SK-N-SH treated with all-trans-retinoic acid at 6 μM for 48 hours (cell line): ENCODE measurements around the gene SCP2D1.

Experiments used
- ATAC-seq: fragments of 200-7000 bp; cut with Tn5 transposase; 3 replicates; pipeline ENCODE4 v1.9.1; 2020; ENCODE audit warnings: mild to moderate bottlenecking, moderate library complexity
- ARNTL ChIP-seq: fragments of 450-650 bp; formaldehyde crosslinking; IDR thresholded peaks from 2 replicates; pipeline ENCODE4 v1.5.0; 2020; ENCODE audit warnings: low read depth, mild to moderate bottlenecking, moderate library complexity, borderline replicate concordance
- BACH2 ChIP-seq: fragments of 250-450 bp; sonication (Bioruptor Pico); IDR thresholded peaks from 2 replicates; pipeline ENCODE4 v1.9.0; 2021; ENCODE audit warnings: mild to moderate bottlenecking, borderline replicate concordance
- CREB5 ChIP-seq: fragments of 250-450 bp; sonication (Bioruptor Pico); IDR thresholded peaks from 2 replicates; pipeline ENCODE4 v1.5.1; 2020; ENCODE audit warnings: low read depth, mild to moderate bottlenecking, moderate library complexity
- CSDC2 ChIP-seq: fragments of 250-450 bp; sonication (Bioruptor Pico); IDR thresholded peaks from 2 replicates; pipeline ENCODE4 v1.5.0; 2020; ENCODE audit warnings: mild to moderate bottlenecking, moderate library complexity
- CSRNP3 ChIP-seq: fragments of 250-450 bp; sonication (Bioruptor Pico); IDR thresholded peaks from 2 replicates; pipeline ENCODE4 v1.5.1; 2021; ENCODE audit warnings: mild to moderate bottlenecking, moderate library complexity
- ESRRG ChIP-seq: fragments of 250-450 bp; sonication (Bioruptor Pico); IDR thresholded peaks from 2 replicates; pipeline ENCODE4 v1.6.1; 2021; ENCODE audit warnings: mild to moderate bottlenecking
- GLIS3 ChIP-seq: fragments of 250-450 bp; sonication (Bioruptor Pico); IDR thresholded peaks from 2 replicates; pipeline ENCODE4 v1.5.0; 2020; ENCODE audit warnings: mild to moderate bottlenecking, moderate library complexity
- ISL1 ChIP-seq: fragments of 250-450 bp; sonication (Bioruptor Pico); IDR thresholded peaks from 2 replicates; pipeline ENCODE4 v2.1.2; 2022; ENCODE audit warnings: mild to moderate bottlenecking, moderate library complexity
- OSR1 ChIP-seq: fragments of 250-450 bp; sonication (Bioruptor Pico); IDR thresholded peaks from 2 replicates; pipeline ENCODE4 v1.8.0; 2022; ENCODE audit warnings: moderate library complexity, mild to moderate bottlenecking, inconsistent platforms
- PPARA ChIP-seq: fragments of 250-450 bp; sonication (Bioruptor Pico); IDR thresholded peaks from 2 replicates; pipeline ENCODE4 v1.5.0; 2020; ENCODE audit warnings: mild to moderate bottlenecking, borderline replicate concordance
- SNAI2 ChIP-seq: fragments of 250-450 bp; sonication (Bioruptor Pico); IDR thresholded peaks from 2 replicates; pipeline ENCODE4 v1.5.0; 2020; ENCODE audit warnings: mild to moderate bottlenecking, moderate library complexity
- TOX ChIP-seq: fragments of 250-450 bp; sonication (Bioruptor Pico); IDR thresholded peaks from 2 replicates; pipeline ENCODE4 v1.8.0; 2021; ENCODE audit warnings: mild to moderate bottlenecking, moderate library complexity, borderline replicate concordance
- TSHZ2 ChIP-seq: fragments of 250-450 bp; sonication (Bioruptor Pico); IDR thresholded peaks from 2 replicates; pipeline ENCODE4 v1.5.0; 2020; ENCODE audit warnings: mild to moderate bottlenecking, moderate library complexity
- ZC3H10 ChIP-seq: fragments of 250-450 bp; sonication (Bioruptor Pico); IDR thresholded peaks from 2 replicates; pipeline ENCODE4 v1.5.1; 2021; ENCODE audit warnings: mild to moderate bottlenecking, moderate library complexity
- ZFP3 ChIP-seq: fragments of 250-450 bp; sonication (Bioruptor Pico); IDR thresholded peaks from 2 replicates; pipeline ENCODE4 v1.5.0; 2020; ENCODE audit warnings: mild to moderate bottlenecking, moderate library complexity
- ZFP30 ChIP-seq: fragments of 450-650 bp; formaldehyde crosslinking; IDR thresholded peaks from 2 replicates; pipeline ENCODE4 v1.5.0; 2022; ENCODE audit warnings: mild to moderate bottlenecking, moderate library complexity
- ZNF565 ChIP-seq: fragments of 450-650 bp; formaldehyde crosslinking; conservative IDR thresholded peaks from 2 replicates; pipeline ENCODE4 v1.5.0; 2020; ENCODE audit warnings: low read depth, mild to moderate bottlenecking, moderate library complexity
- ZNF70 ChIP-seq: fragments of 450-650 bp; formaldehyde crosslinking; IDR thresholded peaks from 2 replicates; pipeline ENCODE4 v1.5.0; 2020; ENCODE audit warnings: mild to moderate bottlenecking, moderate library complexity
- ZNF8 ChIP-seq: fragments of 450-650 bp; formaldehyde crosslinking; IDR thresholded peaks from 2 replicates; pipeline ENCODE4 v1.5.0; 2020; ENCODE audit warnings: mild to moderate bottlenecking, moderate library complexity

Gene SCP2D1

GRCh38 chr20:18835466-18836256 lies 22.1 kb downstream of the SCP2D1 start (continued):
- TF ChIP-seq PPARA (CRISPR knock-in tag) (no peak), SNAI2 (CRISPR knock-in tag) (no peak), ZNF565 (CRISPR knock-in tag) (no peak), BACH2 (no peak), ARNTL (CRISPR knock-in tag) (no peak)
- TF ChIP-seq, all 23 proteins: peak for 0

GRCh38 chr20:18837718-18838117 lies 24.1 kb downstream of the SCP2D1 start:
- no peak for TF ChIP-seq ARNTL (CRISPR knock-in tag)
- no peak for TF ChIP-seq SNAI2 (CRISPR knock-in tag)
- no peak for TF ChIP-seq CSRNP3 (CRISPR knock-in tag)
- ATAC-seq: no peak

GRCh38 chr20:18839507-18840247 lies 26.1 kb downstream of the SCP2D1 start:
- TF ChIP-seq ZNF565 (CRISPR knock-in tag) (no peak), ESRRG (CRISPR knock-in tag) (no peak), ZC3H10 (CRISPR knock-in tag) (no peak), ZFP30 (CRISPR knock-in tag) (no peak), SNAI2 (CRISPR knock-in tag) (no peak), GLIS3 (CRISPR knock-in tag) (no peak), ZNF70 (no peak), TOX (CRISPR knock-in tag) (no peak), ISL1 (CRISPR knock-in tag) (no peak), ZNF8 (CRISPR knock-in tag) (no peak), CREB5 (no peak), OSR1 (CRISPR knock-in tag) (no peak), PPARA (CRISPR knock-in tag) (no peak)
- ATAC-seq: no peak

GRCh38 chr20:18840248-18840645 lies 26.7 kb downstream of the SCP2D1 start:
- ATAC-seq: no peak
- no peak for TF ChIP-seq ESRRG (CRISPR knock-in tag)
- no peak for TF ChIP-seq ZFP3 (CRISPR knock-in tag)
- no peak for TF ChIP-seq CREB5
- no peak for TF ChIP-seq TOX (CRISPR knock-in tag)
- no peak for TF ChIP-seq CSDC2 (CRISPR knock-in tag)
- TF ChIP-seq ZFP30 (CRISPR knock-in tag): no peak
- TF ChIP-seq SNAI2 (CRISPR knock-in tag): no peak
- TF ChIP-seq ISL1 (CRISPR knock-in tag): no peak
- TF ChIP-seq ARNTL (CRISPR knock-in tag): no peak
- no peak for TF ChIP-seq ZNF8 (CRISPR knock-in tag)
- TF ChIP-seq TSHZ2 (CRISPR knock-in tag): no peak
- TF ChIP-seq GLIS3 (CRISPR knock-in tag): no peak
- no peak for TF ChIP-seq ZNF70
